HEK293T (cell line): Measurements from ENCODE around the gene SLC47A2.

Source experiments
- ARNT ChIP-seq: fragments of 450-650 bp; IDR thresholded peaks from 2 replicates; pipeline ENCODE4 v1.6.1; 2017; ENCODE audit warnings: mild to moderate bottlenecking
- BHLHE40 ChIP-seq: fragments of 450-650 bp; IDR thresholded peaks from 2 replicates; pipeline ENCODE4 v1.6.1; 2016; ENCODE audit warnings: mild to moderate bottlenecking, moderate library complexity, borderline replicate concordance
- CTBP1 ChIP-seq: fragments of 450-650 bp; IDR thresholded peaks from 2 replicates; pipeline ENCODE4 v1.6.1; 2016; ENCODE audit warnings: borderline replicate concordance
- ELF4 ChIP-seq: fragments of 450-650 bp; IDR thresholded peaks from 2 replicates; pipeline ENCODE4 v1.6.1; 2017; ENCODE audit warnings: antibody characterized with exemption
- FOXK2 ChIP-seq: fragments of 450-650 bp; IDR thresholded peaks from 2 replicates; pipeline ENCODE4 v1.6.1; 2016; ENCODE audit warnings: mild to moderate bottlenecking
- FOXM1 ChIP-seq: fragments of 450-650 bp; IDR thresholded peaks from 2 replicates; pipeline ENCODE4 v1.6.1; 2017; ENCODE audit warnings: mild to moderate bottlenecking, borderline replicate concordance
- HDGF ChIP-seq: fragments of 450-650 bp; IDR thresholded peaks from 2 replicates; pipeline ENCODE4 v1.6.1; 2017; ENCODE audit warnings: antibody characterized with exemption, borderline replicate concordance
- LEF1 ChIP-seq: fragments of 450-650 bp; IDR thresholded peaks from 2 replicates; pipeline ENCODE4 v1.6.1; 2017; ENCODE audit warnings: mild to moderate bottlenecking, borderline replicate concordance
- SP1 ChIP-seq: fragments of 450-650 bp; IDR thresholded peaks from 2 replicates; pipeline ENCODE4 v1.6.1; 2017
- SUZ12 ChIP-seq: fragments of 450-650 bp; IDR thresholded peaks from 2 replicates; pipeline ENCODE4 v1.6.1; 2016; ENCODE audit warnings: mild to moderate bottlenecking
- TARDBP ChIP-seq: fragments of 450-650 bp; IDR thresholded peaks from 2 replicates; pipeline ENCODE4 v1.6.1; 2016
- ZNF384 ChIP-seq: fragments of 450-650 bp; IDR thresholded peaks from 2 replicates; pipeline ENCODE4 v1.6.1; 2016

DNA sequence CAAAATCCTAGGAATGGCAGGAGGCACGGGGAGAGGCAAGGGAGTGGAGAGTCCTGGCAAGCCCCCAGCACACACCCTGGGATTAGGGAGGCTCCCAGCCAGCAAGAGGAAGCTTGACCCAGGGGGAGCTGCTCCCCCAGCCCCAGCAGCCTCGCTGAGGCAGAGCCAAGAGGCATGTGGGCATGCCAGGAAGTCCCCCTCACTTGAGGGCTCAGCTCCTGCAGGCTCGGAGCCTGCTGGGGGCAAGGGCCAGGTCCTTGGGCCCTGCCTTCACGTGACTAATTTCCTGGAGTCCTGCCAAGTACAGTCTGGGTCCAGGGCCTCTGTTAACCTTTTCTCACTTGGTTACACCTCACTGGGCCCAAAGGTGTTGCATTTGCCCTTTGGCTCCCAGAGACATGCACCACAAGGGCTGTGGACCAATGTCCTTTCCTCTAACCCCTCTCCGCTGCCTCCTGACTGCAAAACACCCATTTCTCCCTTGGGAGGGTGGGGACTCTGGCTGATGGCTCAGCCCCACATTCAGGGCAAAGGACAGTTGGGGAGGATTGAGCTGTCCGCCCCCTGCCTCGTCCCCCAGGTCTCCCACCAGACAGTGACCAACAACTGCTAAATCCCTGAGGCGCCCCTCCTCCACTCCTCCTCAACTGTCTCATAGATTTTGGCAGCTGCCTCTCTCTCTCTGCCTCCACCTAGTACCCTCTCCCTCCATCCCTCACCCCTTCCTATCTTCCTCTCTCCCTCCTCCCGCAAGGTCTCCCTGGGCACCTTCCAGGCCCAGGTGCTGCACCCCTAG lies 4.4 kb upstream of the SLC47A2 start:
- TF ChIP-seq SP1 (no peak), SUZ12 (no peak), FOXM1 (no peak), ELF4 (no peak), HDGF (no peak), ARNT (no peak), TARDBP (no peak), BHLHE40 (no peak), LEF1 (no peak), CTBP1 (no peak), FOXK2 (no peak), ZNF384 (no peak)
